ENCODE measurements around the gene NDUFA5.

NDUFA5 gene

DNA sequence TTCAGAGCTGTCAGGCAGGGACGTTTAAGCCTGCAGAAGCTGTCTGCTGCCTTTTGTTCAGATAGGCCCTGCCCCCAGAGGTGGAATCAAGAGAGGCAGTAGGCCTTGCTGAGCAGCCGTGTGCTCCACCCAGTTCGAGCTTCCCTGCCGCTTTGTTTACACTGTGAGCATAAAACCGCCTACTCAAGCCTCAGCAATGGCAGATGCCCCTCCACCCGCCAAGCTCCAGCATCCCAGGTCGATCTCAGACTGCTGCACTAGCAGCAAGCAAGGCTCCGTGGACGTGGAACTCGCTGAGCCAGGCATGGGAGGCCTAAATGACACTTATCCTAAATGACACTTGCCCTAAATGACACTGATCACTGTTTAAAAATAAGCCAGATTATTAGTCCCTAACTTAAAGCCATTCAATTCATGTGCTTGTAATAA, 37.2 kb upstream of the NDUFA5 start:
- H3K9ac ChIP-seq (ENCODE audit: low read depth, low read length): no peak overlapping the region
- no peaks in the 10 kb centered on the region for H3K79me2 ChIP-seq (ENCODE audit: insufficient read depth, low read length)
- ATAC-seq (ENCODE audit: insufficient read depth, low read depth) (no peak), DNase-seq (no peak)
- H3K4me3 ChIP-seq (ENCODE audit: low read depth in 1 of 2, low read length in 2 of 2): no peak overlapping the region
- H3K4me2 ChIP-seq (ENCODE audit: insufficient read depth, low read length): no peak overlapping the region
- no peaks in the 10 kb centered on the region for H3K36me3 ChIP-seq (ENCODE audit: insufficient read depth, low read length)
- H3K4me1 ChIP-seq (ENCODE audit: insufficient read depth, low read length): no peaks in the 10 kb centered on the region
- no peaks in the 10 kb centered on the region for H3K9me3 ChIP-seq (ENCODE audit: insufficient read depth, low read length, severe bottlenecking)
- H2AFZ ChIP-seq (ENCODE audit: low read depth, low read length): no peak overlapping the region
- no peaks in the 10 kb centered on the region for H4K20me1 ChIP-seq (ENCODE audit: insufficient read depth, low read length)
- no peak overlapping the region for H3K27ac ChIP-seq (ENCODE audit: low read length)
- TF ChIP-seq, protein P1, sequence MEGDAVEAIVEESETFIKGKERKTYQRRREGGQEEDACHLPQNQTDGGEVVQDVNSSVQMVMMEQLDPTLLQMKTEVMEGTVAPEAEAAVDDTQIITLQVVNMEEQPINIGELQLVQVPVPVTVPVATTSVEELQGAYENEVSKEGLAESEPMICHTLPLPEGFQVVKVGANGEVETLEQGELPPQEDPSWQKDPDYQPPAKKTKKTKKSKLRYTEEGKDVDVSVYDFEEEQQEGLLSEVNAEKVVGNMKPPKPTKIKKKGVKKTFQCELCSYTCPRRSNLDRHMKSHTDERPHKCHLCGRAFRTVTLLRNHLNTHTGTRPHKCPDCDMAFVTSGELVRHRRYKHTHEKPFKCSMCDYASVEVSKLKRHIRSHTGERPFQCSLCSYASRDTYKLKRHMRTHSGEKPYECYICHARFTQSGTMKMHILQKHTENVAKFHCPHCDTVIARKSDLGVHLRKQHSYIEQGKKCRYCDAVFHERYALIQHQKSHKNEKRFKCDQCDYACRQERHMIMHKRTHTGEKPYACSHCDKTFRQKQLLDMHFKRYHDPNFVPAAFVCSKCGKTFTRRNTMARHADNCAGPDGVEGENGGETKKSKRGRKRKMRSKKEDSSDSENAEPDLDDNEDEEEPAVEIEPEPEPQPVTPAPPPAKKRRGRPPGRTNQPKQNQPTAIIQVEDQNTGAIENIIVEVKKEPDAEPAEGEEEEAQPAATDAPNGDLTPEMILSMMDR (IDR thresholded peaks at IDR 0.05; ENCODE audit: borderline replicate concordance, extremely low read depth, low read length, poor library complexity, severe bottlenecking): no peak
- TF ChIP-seq EZH2 (IDR thresholded peaks at IDR 0.05; ENCODE audit: borderline replicate concordance, low read depth, low read length, severe bottlenecking): no peak
- no peaks in the 10 kb centered on the region for H3K27me3 ChIP-seq (ENCODE audit: insufficient read depth, low read length, poor library complexity)

DNA sequence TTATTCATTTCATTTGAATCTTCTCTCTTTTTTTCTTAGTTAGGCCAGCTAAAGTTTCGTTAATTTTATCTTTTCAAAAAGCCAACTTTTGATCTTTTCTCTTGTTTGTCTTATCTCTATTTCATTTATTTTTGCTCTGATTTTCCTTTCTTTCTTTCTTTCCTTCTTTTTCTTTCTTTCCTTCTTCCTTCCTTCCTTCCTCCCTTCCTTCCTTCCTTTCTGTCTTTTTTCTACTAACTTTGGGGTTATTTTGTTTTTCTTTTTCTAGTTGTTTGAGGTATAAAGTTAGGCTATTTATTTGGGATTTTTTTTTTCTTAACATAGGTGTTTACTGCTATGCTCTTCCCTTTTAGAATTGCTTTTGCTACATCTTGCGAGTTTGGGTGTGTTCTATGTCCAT, 30.8 kb upstream of the NDUFA5 start:
- H3K27me3 ChIP-seq (ENCODE audit: insufficient read depth, low read length, poor library complexity): peaks cover 5% of the 10 kb centered on the region
- no peak overlapping the region for H3K9ac ChIP-seq (ENCODE audit: low read depth, low read length)
- H3K4me2 ChIP-seq (ENCODE audit: insufficient read depth, low read length): no peak overlapping the region
- no peaks in the 10 kb centered on the region for H3K9me3 ChIP-seq (ENCODE audit: insufficient read depth, low read length, severe bottlenecking)
- no peaks in the 10 kb centered on the region for H3K36me3 ChIP-seq (ENCODE audit: insufficient read depth, low read length)
- DNase-seq (no peak), ATAC-seq (ENCODE audit: insufficient read depth, low read depth) (no peak)
- H3K4me1 ChIP-seq (ENCODE audit: insufficient read depth, low read length): no peaks in the 10 kb centered on the region
- H3K4me3 ChIP-seq (ENCODE audit: low read depth in 1 of 2, low read length in 2 of 2): no peak overlapping the region
- no peak overlapping the region for H3K27ac ChIP-seq (ENCODE audit: low read length)
- H4K20me1 ChIP-seq (ENCODE audit: insufficient read depth, low read length): no peaks in the 10 kb centered on the region
- H2AFZ ChIP-seq (ENCODE audit: low read depth, low read length): no peak overlapping the region
- TF ChIP-seq, protein P1 (IDR thresholded peaks at IDR 0.05; ENCODE audit: borderline replicate concordance, extremely low read depth, low read length, poor library complexity, severe bottlenecking): no peak
- TF ChIP-seq EZH2 (IDR thresholded peaks at IDR 0.05; ENCODE audit: borderline replicate concordance, low read depth, low read length, severe bottlenecking): no peak
- no peaks in the 10 kb centered on the region for H3K79me2 ChIP-seq (ENCODE audit: insufficient read depth, low read length)

DNA sequence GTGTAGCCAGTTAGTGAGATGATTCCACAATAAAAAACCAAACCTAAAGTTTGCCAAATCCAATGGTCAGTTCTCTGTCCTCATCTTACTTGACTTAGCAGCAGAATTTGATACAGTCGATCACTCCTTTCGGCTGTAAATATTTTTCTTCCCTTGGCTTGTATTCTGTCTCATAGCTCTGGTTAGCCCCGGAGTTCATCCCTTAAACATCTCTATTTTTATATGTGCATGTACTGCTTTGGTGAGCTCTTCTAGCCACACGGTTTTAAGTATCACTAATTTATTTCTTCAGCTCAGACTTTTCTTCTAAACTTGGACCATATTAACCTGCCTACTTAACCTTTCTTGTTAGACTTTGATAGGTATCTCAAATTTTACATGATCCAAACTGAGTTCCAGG, 26.2 kb upstream of the NDUFA5 start:
- H4K20me1 ChIP-seq (ENCODE audit: insufficient read depth, low read length): no peaks in the 10 kb centered on the region
- TF ChIP-seq EZH2 (IDR thresholded peaks at IDR 0.05; ENCODE audit: borderline replicate concordance, low read depth, low read length, severe bottlenecking): no peak
- TF ChIP-seq, protein P1 (IDR thresholded peaks at IDR 0.05; ENCODE audit: borderline replicate concordance, extremely low read depth, low read length, poor library complexity, severe bottlenecking): no peak
- peaks cover 5% of the 10 kb centered on the region for H3K27me3 ChIP-seq (ENCODE audit: insufficient read depth, low read length, poor library complexity)
- H3K27ac ChIP-seq (ENCODE audit: low read length): no peak overlapping the region
- no peaks in the 10 kb centered on the region for H3K36me3 ChIP-seq (ENCODE audit: insufficient read depth, low read length)
- H2AFZ ChIP-seq (ENCODE audit: low read depth, low read length): no peak overlapping the region
- H3K4me2 ChIP-seq (ENCODE audit: insufficient read depth, low read length): no peak overlapping the region
- DNase-seq (no peak), ATAC-seq (ENCODE audit: insufficient read depth, low read depth) (no peak)
- H3K4me3 ChIP-seq (ENCODE audit: low read depth in 1 of 2, low read length in 2 of 2): no peak overlapping the region
- no peaks in the 10 kb centered on the region for H3K9me3 ChIP-seq (ENCODE audit: insufficient read depth, low read length, severe bottlenecking)
- H3K4me1 ChIP-seq (ENCODE audit: insufficient read depth, low read length): no peaks in the 10 kb centered on the region
- H3K9ac ChIP-seq (ENCODE audit: low read depth, low read length): no peak overlapping the region
- H3K79me2 ChIP-seq (ENCODE audit: insufficient read depth, low read length): no peaks in the 10 kb centered on the region

DNA sequence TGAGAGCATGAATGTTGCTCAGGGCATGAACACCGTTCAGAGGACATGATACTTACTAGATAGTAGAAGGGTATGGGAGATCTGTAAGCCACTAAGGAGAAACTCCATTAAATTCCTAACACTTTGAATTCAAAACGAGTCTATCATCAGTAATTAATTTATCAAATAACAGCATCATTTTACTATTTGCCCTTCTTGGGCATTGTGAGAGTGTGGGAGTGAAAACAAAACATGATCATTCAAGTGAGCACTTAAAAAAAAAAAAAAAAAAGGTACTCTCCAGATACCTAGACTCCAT, 23.5 kb upstream of the NDUFA5 start:
- Histone ChIP-seq H3K27ac (ENCODE audit: low read length) (no peak overlapping the region), H3K4me1 (ENCODE audit: insufficient read depth, low read length) (no peaks in the 10 kb centered on the region), H3K27me3 (ENCODE audit: insufficient read depth, low read length, poor library complexity) (no peaks in the 10 kb centered on the region), H3K4me2 (ENCODE audit: insufficient read depth, low read length) (no peak overlapping the region), H3K79me2 (ENCODE audit: insufficient read depth, low read length) (no peaks in the 10 kb centered on the region), H4K20me1 (ENCODE audit: insufficient read depth, low read length) (no peaks in the 10 kb centered on the region), H3K9me3 (ENCODE audit: insufficient read depth, low read length, severe bottlenecking) (no peaks in the 10 kb centered on the region), H2AFZ (ENCODE audit: low read depth, low read length) (no peak overlapping the region), H3K36me3 (ENCODE audit: insufficient read depth, low read length) (no peaks in the 10 kb centered on the region), H3K4me3 (ENCODE audit: low read depth in 1 of 2, low read length in 2 of 2) (no peak overlapping the region), H3K9ac (ENCODE audit: low read depth, low read length) (no peak overlapping the region)
- TF ChIP-seq, protein P1 (IDR thresholded peaks at IDR 0.05; ENCODE audit: borderline replicate concordance, extremely low read depth, low read length, poor library complexity, severe bottlenecking): no peak
- TF ChIP-seq EZH2 (IDR thresholded peaks at IDR 0.05; ENCODE audit: borderline replicate concordance, low read depth, low read length, severe bottlenecking): no peak
- no peak for ATAC-seq (ENCODE audit: insufficient read depth, low read depth)
- no peak for DNase-seq
